ENCODE data around the gene CLEC2L.

GRCh38 chr7:139521439-139521838, 2.0 kb upstream of the CLEC2L start:
- TF ChIP-seq EZH2 (IDR thresholded peaks at IDR 0.05; ENCODE audit: low read length), result no peak
- TF ChIP-seq, protein P1, sequence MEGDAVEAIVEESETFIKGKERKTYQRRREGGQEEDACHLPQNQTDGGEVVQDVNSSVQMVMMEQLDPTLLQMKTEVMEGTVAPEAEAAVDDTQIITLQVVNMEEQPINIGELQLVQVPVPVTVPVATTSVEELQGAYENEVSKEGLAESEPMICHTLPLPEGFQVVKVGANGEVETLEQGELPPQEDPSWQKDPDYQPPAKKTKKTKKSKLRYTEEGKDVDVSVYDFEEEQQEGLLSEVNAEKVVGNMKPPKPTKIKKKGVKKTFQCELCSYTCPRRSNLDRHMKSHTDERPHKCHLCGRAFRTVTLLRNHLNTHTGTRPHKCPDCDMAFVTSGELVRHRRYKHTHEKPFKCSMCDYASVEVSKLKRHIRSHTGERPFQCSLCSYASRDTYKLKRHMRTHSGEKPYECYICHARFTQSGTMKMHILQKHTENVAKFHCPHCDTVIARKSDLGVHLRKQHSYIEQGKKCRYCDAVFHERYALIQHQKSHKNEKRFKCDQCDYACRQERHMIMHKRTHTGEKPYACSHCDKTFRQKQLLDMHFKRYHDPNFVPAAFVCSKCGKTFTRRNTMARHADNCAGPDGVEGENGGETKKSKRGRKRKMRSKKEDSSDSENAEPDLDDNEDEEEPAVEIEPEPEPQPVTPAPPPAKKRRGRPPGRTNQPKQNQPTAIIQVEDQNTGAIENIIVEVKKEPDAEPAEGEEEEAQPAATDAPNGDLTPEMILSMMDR (optimal IDR thresholded peaks at IDR 0.05 in 1 of 3, IDR thresholded peaks at IDR 0.05 in 1 of 3, conservative IDR thresholded peaks at IDR 0.05 in 1 of 3; ENCODE audit: extremely low read depth in 1 of 3, insufficient read depth in 2 of 3, low read length in 3 of 3), result no peak

Data from keratinocyte (primary cell).